ENCODE data around the gene SGMS1.

SGMS1 gene

DNA sequence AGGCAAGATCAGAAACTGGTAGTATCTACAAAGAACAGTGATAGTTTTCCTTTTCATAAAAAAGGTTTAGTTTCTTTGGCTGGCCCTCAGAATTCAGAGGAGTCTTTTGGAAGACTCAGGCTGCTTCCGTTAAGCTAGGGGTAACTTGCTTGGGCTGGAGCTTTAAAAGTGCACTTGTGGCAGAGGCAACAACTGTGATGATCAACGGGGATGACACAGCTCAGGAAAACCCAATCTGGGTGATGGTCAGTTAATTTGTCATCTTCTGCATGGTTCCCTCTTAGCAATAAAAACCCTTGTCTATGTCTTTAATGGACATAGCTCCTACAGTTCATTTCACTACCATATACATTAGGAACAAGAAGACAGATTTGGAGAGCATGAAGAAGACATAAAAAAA, 46.7 kb downstream of the SGMS1 start:
- H3K4me2 ChIP-seq (ENCODE audit: low read depth, low read length, poor library complexity, severe bottlenecking) = no peak overlapping the region
- H4K20me1 ChIP-seq (ENCODE audit: low read depth, low read length) = peaks cover 21% of the 10 kb centered on the region; the same call in 1 of the 2 replicates
- no peaks in the 10 kb centered on the region for H3K9me2 ChIP-seq (replicated peaks; ENCODE audit: insufficient read depth, low read length)
- no peaks in the 10 kb centered on the region for H3K36me3 ChIP-seq (ENCODE audit: low read length)
- H3K9ac ChIP-seq (ENCODE audit: low read length) = no peak overlapping the region
- H3K27ac ChIP-seq (ENCODE audit: low read depth, low read length) = no peak overlapping the region
- no peaks in the 10 kb centered on the region for H3K9me3 ChIP-seq (ENCODE audit: insufficient read depth, low read length)
- H3F3A ChIP-seq (ENCODE audit: insufficient read depth) = no peaks in the 10 kb centered on the region
- no peaks in the 10 kb centered on the region for H3K27me3 ChIP-seq (ENCODE audit: low read length)
- H2AFZ ChIP-seq (ENCODE audit: low read depth, low read length, severe bottlenecking) = no peak overlapping the region
- H3K4me3 ChIP-seq (ENCODE audit: insufficient read depth, low read length, poor library complexity, severe bottlenecking) = no peak overlapping the region
- peaks cover 37% of the 10 kb centered on the region for H3K79me2 ChIP-seq (ENCODE audit: insufficient read depth, low read length)
- TF ChIP-seq EZH2phosphoT487 (conservative IDR thresholded peaks at IDR 0.05; ENCODE audit: low read length) = no peak
- TF ChIP-seq, protein P1, sequence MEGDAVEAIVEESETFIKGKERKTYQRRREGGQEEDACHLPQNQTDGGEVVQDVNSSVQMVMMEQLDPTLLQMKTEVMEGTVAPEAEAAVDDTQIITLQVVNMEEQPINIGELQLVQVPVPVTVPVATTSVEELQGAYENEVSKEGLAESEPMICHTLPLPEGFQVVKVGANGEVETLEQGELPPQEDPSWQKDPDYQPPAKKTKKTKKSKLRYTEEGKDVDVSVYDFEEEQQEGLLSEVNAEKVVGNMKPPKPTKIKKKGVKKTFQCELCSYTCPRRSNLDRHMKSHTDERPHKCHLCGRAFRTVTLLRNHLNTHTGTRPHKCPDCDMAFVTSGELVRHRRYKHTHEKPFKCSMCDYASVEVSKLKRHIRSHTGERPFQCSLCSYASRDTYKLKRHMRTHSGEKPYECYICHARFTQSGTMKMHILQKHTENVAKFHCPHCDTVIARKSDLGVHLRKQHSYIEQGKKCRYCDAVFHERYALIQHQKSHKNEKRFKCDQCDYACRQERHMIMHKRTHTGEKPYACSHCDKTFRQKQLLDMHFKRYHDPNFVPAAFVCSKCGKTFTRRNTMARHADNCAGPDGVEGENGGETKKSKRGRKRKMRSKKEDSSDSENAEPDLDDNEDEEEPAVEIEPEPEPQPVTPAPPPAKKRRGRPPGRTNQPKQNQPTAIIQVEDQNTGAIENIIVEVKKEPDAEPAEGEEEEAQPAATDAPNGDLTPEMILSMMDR (IDR thresholded peaks at IDR 0.05; ENCODE audit: insufficient read depth, low read length, poor library complexity, severe bottlenecking) = no peak

DNA sequence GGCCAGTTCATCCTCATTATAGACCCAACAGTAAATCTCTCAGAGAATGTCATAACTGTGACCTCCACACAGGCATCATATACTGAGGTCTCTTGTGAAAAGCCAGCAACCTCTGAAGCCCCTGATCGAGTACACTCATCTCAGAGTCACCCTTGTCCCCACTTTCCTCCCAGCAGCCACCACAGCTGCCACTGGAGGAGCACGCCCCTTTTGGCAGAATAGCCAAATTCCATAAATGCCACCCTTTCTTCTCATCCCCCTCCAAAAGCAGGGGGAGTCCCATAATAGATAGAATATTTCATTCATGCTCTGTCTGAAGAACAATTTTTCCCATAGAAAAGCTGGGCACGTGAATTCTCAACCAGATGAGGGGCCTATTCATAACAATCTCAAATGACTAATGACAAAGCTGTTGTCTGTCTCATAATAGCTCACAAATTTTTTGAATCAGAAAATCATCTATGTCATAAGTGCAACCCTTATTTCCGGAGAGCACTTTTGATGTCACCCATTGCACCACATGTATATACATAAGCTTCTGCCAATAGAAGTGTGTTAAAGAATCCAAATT, 47.4 kb downstream of the SGMS1 start:
- no peak overlapping the region for H3K9ac ChIP-seq (ENCODE audit: low read length)
- H2AFZ ChIP-seq (ENCODE audit: low read depth, low read length, severe bottlenecking) = no peak overlapping the region
- no peak for TF ChIP-seq EZH2phosphoT487 (conservative IDR thresholded peaks at IDR 0.05; ENCODE audit: low read length)
- TF ChIP-seq, protein P1 (IDR thresholded peaks at IDR 0.05; ENCODE audit: insufficient read depth, low read length, poor library complexity, severe bottlenecking) = no peak
- H3K9me3 ChIP-seq (ENCODE audit: insufficient read depth, low read length) = no peaks in the 10 kb centered on the region
- H3K9me2 ChIP-seq (replicated peaks; ENCODE audit: insufficient read depth, low read length) = no peaks in the 10 kb centered on the region
- no peaks in the 10 kb centered on the region for H3K27me3 ChIP-seq (ENCODE audit: low read length)
- no peaks in the 10 kb centered on the region for H3K36me3 ChIP-seq (ENCODE audit: low read length)
- peaks cover 21% of the 10 kb centered on the region; the same call in 1 of the 2 replicates for H4K20me1 ChIP-seq (ENCODE audit: low read depth, low read length)
- no peak overlapping the region for H3K27ac ChIP-seq (ENCODE audit: low read depth, low read length)
- no peaks in the 10 kb centered on the region for H3F3A ChIP-seq (ENCODE audit: insufficient read depth)
- H3K79me2 ChIP-seq (ENCODE audit: insufficient read depth, low read length) = peaks cover 37% of the 10 kb centered on the region
- H3K4me2 ChIP-seq (ENCODE audit: low read depth, low read length, poor library complexity, severe bottlenecking) = no peak overlapping the region
- no peak overlapping the region for H3K4me3 ChIP-seq (ENCODE audit: insufficient read depth, low read length, poor library complexity, severe bottlenecking)

DNA sequence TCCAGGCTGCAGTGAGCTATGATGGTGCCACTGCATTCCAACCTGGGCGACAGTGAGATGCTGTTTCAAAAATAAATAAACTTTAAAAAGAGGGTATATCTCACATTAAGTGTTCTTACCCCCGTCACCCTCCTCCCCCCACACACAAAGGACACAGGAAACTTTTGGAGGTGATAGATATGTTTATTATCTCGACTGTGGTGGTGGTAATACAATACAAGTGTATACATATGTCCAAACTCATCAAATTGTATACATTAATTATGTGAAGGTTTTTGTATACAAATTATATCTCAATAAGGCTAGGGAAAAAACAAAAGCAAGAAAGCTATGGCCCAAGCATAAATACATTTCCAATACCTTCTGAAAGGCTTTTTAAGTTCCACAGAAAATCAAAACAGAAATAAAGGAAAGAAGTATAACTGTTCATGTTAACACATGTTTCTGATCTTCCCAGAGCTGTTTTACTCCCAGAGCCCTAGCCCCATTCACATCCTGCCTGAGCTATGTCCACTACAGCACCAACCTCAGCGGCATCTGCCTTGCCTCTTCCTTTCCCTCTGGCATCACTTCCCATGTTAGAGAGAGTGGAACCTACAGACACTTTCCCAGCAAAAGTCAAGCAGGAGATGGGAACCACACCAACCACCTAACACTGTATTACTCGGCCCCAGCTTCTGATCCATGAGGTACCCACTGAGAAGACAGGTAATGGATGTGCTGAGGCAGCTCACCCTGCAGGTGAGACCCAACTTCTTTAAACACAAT, 48.1 kb downstream of the SGMS1 start:
- H3K9ac ChIP-seq (ENCODE audit: low read length) = no peak overlapping the region
- no peak overlapping the region for H2AFZ ChIP-seq (ENCODE audit: low read depth, low read length, severe bottlenecking)
- no peaks in the 10 kb centered on the region for H3K36me3 ChIP-seq (ENCODE audit: low read length)
- H3K27ac ChIP-seq (ENCODE audit: low read depth, low read length) = no peak overlapping the region
- H3K4me2 ChIP-seq (ENCODE audit: low read depth, low read length, poor library complexity, severe bottlenecking) = no peak overlapping the region
- H3K9me3 ChIP-seq (ENCODE audit: insufficient read depth, low read length) = no peaks in the 10 kb centered on the region
- no peaks in the 10 kb centered on the region for H3F3A ChIP-seq (ENCODE audit: insufficient read depth)
- no peaks in the 10 kb centered on the region for H3K27me3 ChIP-seq (ENCODE audit: low read length)
- no peak for TF ChIP-seq EZH2phosphoT487 (conservative IDR thresholded peaks at IDR 0.05; ENCODE audit: low read length)
- TF ChIP-seq, protein P1 (IDR thresholded peaks at IDR 0.05; ENCODE audit: insufficient read depth, low read length, poor library complexity, severe bottlenecking) = no peak
- peaks cover 37% of the 10 kb centered on the region for H3K79me2 ChIP-seq (ENCODE audit: insufficient read depth, low read length)
- no peak overlapping the region for H3K4me3 ChIP-seq (ENCODE audit: insufficient read depth, low read length, poor library complexity, severe bottlenecking)
- H4K20me1 ChIP-seq (ENCODE audit: low read depth, low read length) = peaks cover 21% of the 10 kb centered on the region; the same call in 1 of the 2 replicates
- H3K9me2 ChIP-seq (replicated peaks; ENCODE audit: insufficient read depth, low read length) = no peaks in the 10 kb centered on the region
